SK-N-SH (cell line): Measurements from ENCODE around the gene RFNG. TPM values are rescaled to one million over a fixed set of nuclear protein-coding genes. Genes with fewer than 3 reads are reported as not detected.

Experiments
- CTCF ChIA-PET: fragments of 300-600, 350-600 bp; formaldehyde crosslinking; extraction: SDS; loops from one replicate; lab custom pipeline; 2021; lab: Yijun Ruan, JAX
- POLR2A ChIA-PET: fragments of 350-600 bp; sonication (Branson Sonifier 250); formaldehyde crosslinking; extraction: SDS; loops from one replicate; lab custom pipeline; 2020; ENCODE audit warnings: antibody characterized with exemption, inconsistent platforms; lab: Yijun Ruan, JAX
- DNase-seq: peaks from one replicate; pipeline ENCODE4 v3.0.0; 2012
- H2AFZ ChIP-seq: fragments of 200-600 bp; sonication (generic); 2 replicates; pipeline ENCODE4 v1.8.1; 2016; ENCODE audit warnings: antibody characterized with exemption, mild to moderate bottlenecking, low read depth
- H3F3A ChIP-seq: fragments of 200-600 bp; sonication (generic); replicated peaks from 2 replicates; pipeline ENCODE3; 2016; ENCODE audit warnings: antibody characterized with exemption, mild to moderate bottlenecking; ENCODE audit not compliant: insufficient read depth
- H3K27ac ChIP-seq, 2 experiments: fragments of 200-500 bp in 1 of 2; fragments of 200-600 bp in 1 of 2; sonication (Bioruptor generic) in 1 of 2; sonication (generic), shearing (Covaris generic) in 1 of 2; 2 replicates each; pipeline versions ENCODE4 v1.5.1 to v1.6.1; 2014 to 2016; ENCODE audit warnings: low read depth in 2 of 2, inconsistent platforms in 1 of 2, low read length in 1 of 2, mild to moderate bottlenecking in 1 of 2, mixed read lengths in 1 of 2
- H3K27me3 ChIP-seq: fragments of 200-600 bp; sonication (generic), shearing (Covaris generic); 2 replicates; pipeline ENCODE4 v1.6.1; 2016; ENCODE audit warnings: mixed run types; ENCODE audit not compliant: insufficient read depth
- H3K36me3 ChIP-seq, 2 experiments: fragments of 200-500 bp in 1 of 2; fragments of 200-600 bp in 1 of 2; sonication (Bioruptor generic) in 1 of 2; sonication (generic) in 1 of 2; replicated peaks in 1 of 2; 2 replicates each; pipeline versions ENCODE3 to v1.5.1; 2014 to 2016; ENCODE audit warnings: low read length in 1 of 2, mild to moderate bottlenecking in 1 of 2; ENCODE audit not compliant: insufficient read depth in 2 of 2, control insufficient read depth in 1 of 2
- H3K4me1 ChIP-seq, 2 experiments: fragments of 200-500 bp in 1 of 2; fragments of 200-600 bp in 1 of 2; sonication (Bioruptor generic) in 1 of 2; sonication (generic), shearing (Covaris generic) in 1 of 2; 2 replicates each; pipeline versions ENCODE4 v1.5.1 to v1.6.1; 2014 to 2016; ENCODE audit warnings: low read depth in 1 of 2, low read length in 1 of 2, mixed run types in 1 of 2; ENCODE audit not compliant: insufficient read depth in 2 of 2, control insufficient read depth in 1 of 2
- H3K4me2 ChIP-seq: fragments of 200-600 bp; sonication (generic), shearing (Covaris generic); 2 replicates; pipeline ENCODE4 v1.6.1; 2017; ENCODE audit warnings: mixed run types
- H3K4me3 ChIP-seq, 2 experiments: fragments of 200-500 bp in 1 of 2; fragments of 200-600 bp in 1 of 2; sonication (Bioruptor generic) in 1 of 2; sonication (generic), shearing (Covaris generic) in 1 of 2; 2 replicates each; pipeline versions ENCODE4 v1.5.1 to v1.8.1; 2014 to 2016; ENCODE audit warnings: low read depth in 2 of 2, inconsistent platforms in 1 of 2, low read length in 1 of 2, mild to moderate bottlenecking in 1 of 2, mixed read lengths in 1 of 2, moderate library complexity in 1 of 2
- H3K79me2 ChIP-seq: fragments of 200-600 bp; sonication (generic); 2 replicates; pipeline ENCODE4 v1.8.1; 2017; ENCODE audit warnings: mild to moderate bottlenecking; ENCODE audit not compliant: insufficient read depth
- H3K9ac ChIP-seq: fragments of 200-600 bp; sonication (generic); 2 replicates; pipeline ENCODE4 v1.6.1; 2017; ENCODE audit warnings: mixed run types
- H3K9me2 ChIP-seq: fragments of 200-600 bp; sonication (generic); 2 replicates; pipeline ENCODE4 v1.6.1; 2017; ENCODE audit warnings: mixed run types
- H3K9me3 ChIP-seq: fragments of 200-600 bp; sonication (generic); 2 replicates; pipeline ENCODE4 v1.6.1; 2017; ENCODE audit warnings: mixed run types, mild to moderate bottlenecking, moderate library complexity
- H4K20me1 ChIP-seq: fragments of 200-600 bp; sonication (generic); 2 replicates; pipeline ENCODE4 v1.6.1; 2017; ENCODE audit warnings: mild to moderate bottlenecking, mixed run types; ENCODE audit not compliant: insufficient read depth
- EP300 ChIP-seq, 2 experiments: IDR thresholded peaks; 2 replicates each; pipeline versions ENCODE4 v1.4.0 to v1.6.1; 2012; ENCODE audit warnings: borderline replicate concordance in 1 of 2, low read depth in 1 of 2, low read length in 1 of 2
- FOSL2 ChIP-seq: IDR thresholded peaks from 2 replicates; pipeline ENCODE4 v1.4.0; 2012; ENCODE audit warnings: low read depth, mild to moderate bottlenecking, moderate library complexity, borderline replicate concordance
- FOXJ3 ChIP-seq: sonication (generic); formaldehyde crosslinking; IDR thresholded peaks from 2 replicates; pipeline ENCODE4 v1.5.1; 2020; ENCODE audit warnings: mild to moderate bottlenecking, missing genetic modification reagents
- FOXM1 ChIP-seq: IDR thresholded peaks from 2 replicates; pipeline ENCODE4 v1.4.0; 2012; ENCODE audit warnings: low read depth, mild to moderate bottlenecking
- GABPA ChIP-seq: IDR thresholded peaks from 2 replicates; pipeline ENCODE4 v1.4.0; 2012; ENCODE audit warnings: low read depth, mild to moderate bottlenecking
- GATA2 ChIP-seq: sonication (generic); formaldehyde crosslinking; IDR thresholded peaks from 2 replicates; pipeline ENCODE4 v1.5.0; 2020; ENCODE audit warnings: mild to moderate bottlenecking, missing genetic modification reagents
- IRF3 ChIP-seq: fragments of 150-350 bp; IDR thresholded peaks from 2 replicates; pipeline ENCODE4 v1.6.1; 2016; ENCODE audit warnings: mild to moderate bottlenecking, low read depth, low read length
- NRF1 ChIP-seq: IDR thresholded peaks from 2 replicates; pipeline ENCODE4 v1.6.1; 2012; ENCODE audit warnings: low read depth, mild to moderate bottlenecking, low read length
- POLR2AphosphoS5 ChIP-seq: IDR thresholded peaks from 2 replicates; pipeline ENCODE4 v1.6.1; 2012; ENCODE audit warnings: low read depth, low read length
- RAD21 ChIP-seq: IDR thresholded peaks from 2 replicates; pipeline ENCODE4 v1.6.1; 2012; ENCODE audit warnings: mild to moderate bottlenecking, low read length
- RCOR1 ChIP-seq: fragments of 150-350 bp; IDR thresholded peaks from 2 replicates; pipeline ENCODE4 v1.6.1; 2017; ENCODE audit warnings: antibody characterized with exemption, low read length
- RXRA ChIP-seq: IDR thresholded peaks from 2 replicates; pipeline ENCODE4 v1.4.0; 2012; ENCODE audit warnings: low read depth, mild to moderate bottlenecking, borderline replicate concordance
- SMC3 ChIP-seq: IDR thresholded peaks from 2 replicates; pipeline ENCODE4 v1.6.1; 2012; ENCODE audit warnings: low read depth, low read length, improper control_type of control experiment
- TAF1 ChIP-seq: IDR thresholded peaks from 2 replicates; pipeline ENCODE4 v1.6.1; 2012; ENCODE audit warnings: low read depth, mild to moderate bottlenecking, low read length, moderate library complexity, borderline replicate concordance
- TCF12 ChIP-seq: IDR thresholded peaks from 2 replicates; pipeline ENCODE4 v1.4.0; 2012
- USF1 ChIP-seq: IDR thresholded peaks from 2 replicates; pipeline ENCODE4 v1.4.0; 2012; ENCODE audit warnings: low read depth, borderline replicate concordance
- YY1 ChIP-seq: IDR thresholded peaks from 2 replicates; pipeline ENCODE4 v1.4.0; 2012; ENCODE audit warnings: low read depth, mild to moderate bottlenecking
- WGBS: methylation state at CpG from one replicate; pipeline ENCODE4 v1.1.6; 2017; ENCODE audit warnings: low lambda C conversion rate; 5-methylcytosine and 5-hydroxymethylcytosine counted together
- polyA plus RNA-seq, 3 experiments: library from polyadenylated mRNA; depleted of rRNA; stranded (reverse); fragments of >200 nt; gene quantifications; 2 replicates each; pipeline ENCODE4 v1.2.3, GENCODE V29; 2012
- TF ChIP-seq, protein P1 (sequence below): IDR thresholded peaks from 2 replicates; pipeline ENCODE4 v1.4.0; 2012; ENCODE audit warnings: low read depth, borderline replicate concordance
- TF ChIP-seq, protein P2 (sequence below): IDR thresholded peaks from 2 replicates; pipeline ENCODE4; 2012
- TF ChIP-seq, protein P3 (sequence below): fragments of 150-350 bp; IDR thresholded peaks from 2 replicates; pipeline ENCODE4 v1.6.1; 2017; ENCODE audit warnings: antibody characterized with exemption, low read length, low read depth, borderline replicate concordance

The RFNG gene
- polyA plus RNA-seq, 1 of the 3 experiments (the other 2 are of a cell fraction): 68.6 TPM

- ChIA-PET POLR2A (no interaction called here), CTCF (interaction anchor here (0.7 to 2.2 kb wide), 4 partner anchors 27 to 118 kb away, joined by 4 to 14 read pairs (median 4); partner anchors contain the start of gene DCXR)
- H4K20me1 ChIP-seq: no peaks in the 10 kb centered on the region
- no peak overlapping the region for H3K9ac ChIP-seq
- H3K4me2 ChIP-seq: no peak overlapping the region
- no peaks in the 10 kb centered on the region for H3K9me2 ChIP-seq
- H3K36me3 ChIP-seq: peaks cover 16 to 42% of the 10 kb centered on the region in 2 experiments
- H2AFZ ChIP-seq: no peak overlapping the region
- no peak overlapping the region for H3K27ac ChIP-seq
- TF ChIP-seq GABPA (no peak), TAF1 (no peak), FOSL2 (no peak), POLR2AphosphoS5 (no peak), EP300 (IDR thresholded peaks at IDR 0.05; ENCODE audit: borderline replicate concordance in 1 of 2, low read depth in 1 of 2, low read length in 1 of 2) (no peak), RAD21 (no peak), NRF1 (no peak), YY1 (no peak), FOXM1 (no peak)
- no peaks in the 10 kb centered on the region for H3K4me1 ChIP-seq
- no peak for DNase-seq
- WGBS: 88% methylated on average over 25 of the region's 28 CpGs
- H3K79me2 ChIP-seq: no peaks in the 10 kb centered on the region
- no peaks in the 10 kb centered on the region for H3K9me3 ChIP-seq
- no peak overlapping the region for H3K4me3 ChIP-seq
- H3K27me3 ChIP-seq: no peaks in the 10 kb centered on the region
- H3F3A ChIP-seq: peaks cover 17% of the 10 kb centered on the region
Observed at GRCh38 chr17:82077617-82078358, 26.2 kb upstream of the RFNG start.

- CTCF ChIA-PET: interaction anchor here (0.6 to 2.2 kb wide), 8 partner anchors 13 to 136 kb away, joined by 3 to 14 read pairs (median 4); partner anchors contain the start of gene DCXR
- TF ChIP-seq, protein P1, sequence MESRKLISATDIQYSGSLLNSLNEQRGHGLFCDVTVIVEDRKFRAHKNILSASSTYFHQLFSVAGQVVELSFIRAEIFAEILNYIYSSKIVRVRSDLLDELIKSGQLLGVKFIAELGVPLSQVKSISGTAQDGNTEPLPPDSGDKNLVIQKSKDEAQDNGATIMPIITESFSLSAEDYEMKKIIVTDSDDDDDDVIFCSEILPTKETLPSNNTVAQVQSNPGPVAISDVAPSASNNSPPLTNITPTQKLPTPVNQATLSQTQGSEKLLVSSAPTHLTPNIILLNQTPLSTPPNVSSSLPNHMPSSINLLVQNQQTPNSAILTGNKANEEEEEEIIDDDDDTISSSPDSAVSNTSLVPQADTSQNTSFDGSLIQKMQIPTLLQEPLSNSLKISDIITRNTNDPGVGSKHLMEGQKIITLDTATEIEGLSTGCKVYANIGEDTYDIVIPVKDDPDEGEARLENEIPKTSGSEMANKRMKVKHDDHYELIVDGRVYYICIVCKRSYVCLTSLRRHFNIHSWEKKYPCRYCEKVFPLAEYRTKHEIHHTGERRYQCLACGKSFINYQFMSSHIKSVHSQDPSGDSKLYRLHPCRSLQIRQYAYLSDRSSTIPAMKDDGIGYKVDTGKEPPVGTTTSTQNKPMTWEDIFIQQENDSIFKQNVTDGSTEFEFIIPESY: no peak
- TF ChIP-seq TCF12: no peak
- no peak for TF ChIP-seq TAF1
- TF ChIP-seq NRF1: no peak
- TF ChIP-seq SMC3: no peak
- TF ChIP-seq, protein P2, sequence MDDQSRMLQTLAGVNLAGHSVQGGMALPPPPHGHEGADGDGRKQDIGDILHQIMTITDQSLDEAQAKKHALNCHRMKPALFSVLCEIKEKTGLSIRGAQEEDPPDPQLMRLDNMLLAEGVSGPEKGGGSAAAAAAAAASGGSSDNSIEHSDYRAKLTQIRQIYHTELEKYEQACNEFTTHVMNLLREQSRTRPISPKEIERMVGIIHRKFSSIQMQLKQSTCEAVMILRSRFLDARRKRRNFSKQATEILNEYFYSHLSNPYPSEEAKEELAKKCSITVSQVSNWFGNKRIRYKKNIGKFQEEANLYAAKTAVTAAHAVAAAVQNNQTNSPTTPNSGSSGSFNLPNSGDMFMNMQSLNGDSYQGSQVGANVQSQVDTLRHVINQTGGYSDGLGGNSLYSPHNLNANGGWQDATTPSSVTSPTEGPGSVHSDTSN: no peak
- no peak for TF ChIP-seq GATA2 (CRISPR knock-in tag)
- no peak for TF ChIP-seq RCOR1
- TF ChIP-seq FOXJ3 (CRISPR knock-in tag): no peak
- TF ChIP-seq GABPA: no peak
- TF ChIP-seq USF1: no peak
- no peak for TF ChIP-seq IRF3
- TF ChIP-seq YY1: no peak
- no peak for TF ChIP-seq RXRA
- TF ChIP-seq, protein P3, sequence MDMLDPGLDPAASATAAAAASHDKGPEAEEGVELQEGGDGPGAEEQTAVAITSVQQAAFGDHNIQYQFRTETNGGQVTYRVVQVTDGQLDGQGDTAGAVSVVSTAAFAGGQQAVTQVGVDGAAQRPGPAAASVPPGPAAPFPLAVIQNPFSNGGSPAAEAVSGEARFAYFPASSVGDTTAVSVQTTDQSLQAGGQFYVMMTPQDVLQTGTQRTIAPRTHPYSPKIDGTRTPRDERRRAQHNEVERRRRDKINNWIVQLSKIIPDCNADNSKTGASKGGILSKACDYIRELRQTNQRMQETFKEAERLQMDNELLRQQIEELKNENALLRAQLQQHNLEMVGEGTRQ: no peak
Observed at GRCh38 chr17:82076785-82077591, 25.4 kb upstream of the RFNG start.

More at GRCh38 chr17:82076785-82077591, 25.4 kb upstream of the RFNG start:
- no peak overlapping the region for H3K4me3 ChIP-seq
- H3K9me3 ChIP-seq: no peaks in the 10 kb centered on the region
- 90% methylated on average over 19 of the region's 21 CpGs for WGBS
- H3K27me3 ChIP-seq: no peaks in the 10 kb centered on the region
- POLR2A ChIA-PET: interaction anchor here (0.6 to 1.2 kb wide), 4 partner anchors 13 to 856 kb away, joined by 3 to 5 read pairs (median 3); no protein-coding TSS in a partner anchor
- no peaks in the 10 kb centered on the region for H4K20me1 ChIP-seq
- no peak overlapping the region for H3K4me2 ChIP-seq
- no peak overlapping the region for H3K9ac ChIP-seq
- peaks cover 17% of the 10 kb centered on the region for H3F3A ChIP-seq
- DNase-seq: no peak
- no peak overlapping the region for H3K27ac ChIP-seq
- H2AFZ ChIP-seq: no peak overlapping the region
- no peaks in the 10 kb centered on the region for H3K79me2 ChIP-seq
- no peaks in the 10 kb centered on the region for H3K4me1 ChIP-seq
- peaks cover 11 to 34% of the 10 kb centered on the region in 2 experiments for H3K36me3 ChIP-seq
- H3K9me2 ChIP-seq: no peaks in the 10 kb centered on the region
